Mesodermal cell (in vitro differentiated cells): ENCODE results near the gene SLC7A1.

ENCODE experiments used
- H3K27ac ChIP-seq: 2 replicates; pipeline ENCODE4 v1.7.0; 2013; ENCODE audit warnings: mild to moderate bottlenecking, low read depth, low read length, moderate library complexity; ENCODE audit not compliant: severe bottlenecking
- H3K36me3 ChIP-seq: 2 replicates; pipeline ENCODE4 v1.7.1; 2013; ENCODE audit warnings: mild to moderate bottlenecking, low read length, moderate library complexity; ENCODE audit not compliant: control insufficient read depth, insufficient read depth
- H3K4me1 ChIP-seq: one replicate; pipeline ENCODE4 v1.7.1; 2013; ENCODE audit warnings: mild to moderate bottlenecking, low read length; ENCODE audit not compliant: insufficient read depth, control insufficient read depth, poor library complexity, severe bottlenecking
- H3K4me3 ChIP-seq: 2 replicates; pipeline ENCODE4 v1.7.0; 2013; ENCODE audit warnings: low read length, control low read depth, mild to moderate bottlenecking; ENCODE audit not compliant: insufficient read depth, poor library complexity, severe bottlenecking; ENCODE audit errors: extremely low read depth
- H3K9me3 ChIP-seq: 2 replicates; pipeline ENCODE4 v1.7.1; 2013; ENCODE audit warnings: mild to moderate bottlenecking, low read length, moderate library complexity; ENCODE audit not compliant: control insufficient read depth
- WGBS, 2 experiments: methylation state at CpG; one replicate each; pipeline ENCODE4 v1.1.5; 2013; ENCODE audit warnings: missing lambda C conversion rate in 2 of 2; ENCODE audit not compliant: insufficient coverage in 2 of 2; 5-methylcytosine and 5-hydroxymethylcytosine counted together

The SLC7A1 gene

DNA sequence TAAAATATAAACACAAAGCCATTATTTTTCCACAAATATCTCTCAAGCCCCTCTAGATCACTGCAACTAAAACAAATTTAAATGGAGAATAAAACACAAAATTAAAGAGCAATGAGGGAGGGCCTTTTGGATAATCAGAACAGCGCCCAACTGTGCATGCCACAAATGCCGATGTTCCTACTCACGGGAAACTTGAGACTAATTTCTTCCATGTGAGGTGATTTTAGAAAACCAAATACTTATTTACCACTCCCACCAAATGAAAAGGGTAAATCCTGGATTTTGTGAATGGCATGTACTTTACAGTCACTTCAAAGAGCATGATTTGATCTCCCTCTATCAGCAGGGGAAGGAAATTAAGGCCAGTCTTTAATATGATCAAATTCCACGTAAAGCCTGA lies 74.8 kb downstream of the SLC7A1 start:
- WGBS, 2 experiments = 100% methylated on average over 1 of the region's 4 CpGs; no CpG with 5 or more reads in 1 of the 2 experiments
- Histone ChIP-seq H3K4me3 (no peak overlapping the region), H3K9me3 (no peaks in the 10 kb centered on the region), H3K4me1 (peaks cover 21% of the 10 kb centered on the region), H3K36me3 (peaks cover 85% of the 10 kb centered on the region), H3K27ac (peak overlapping the region; percentile 48)

DNA sequence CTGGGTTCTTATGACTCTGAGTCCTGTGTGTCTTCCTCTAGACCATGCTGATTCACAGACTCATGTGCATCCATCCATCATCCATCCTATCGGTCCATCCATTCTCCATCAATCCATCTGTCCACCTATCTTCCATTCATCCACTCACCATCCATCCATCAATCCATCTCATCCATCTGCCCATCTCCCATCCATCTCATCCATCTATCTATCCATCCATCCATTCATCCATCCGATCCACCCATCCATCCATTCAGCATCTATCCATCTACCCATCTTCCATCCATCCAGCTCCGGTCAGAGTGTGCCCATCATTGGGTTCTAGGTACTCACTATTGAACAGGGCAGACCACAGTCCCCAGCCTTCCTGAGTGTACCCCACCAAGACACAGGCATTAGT lies 75.6 kb downstream of the SLC7A1 start:
- H3K27ac ChIP-seq = no peak overlapping the region
- no peaks in the 10 kb centered on the region for H3K9me3 ChIP-seq
- peaks cover 87% of the 10 kb centered on the region for H3K36me3 ChIP-seq
- WGBS, 2 experiments = 86 to 100% methylated on average over 2 of the region's 3 CpGs
- H3K4me1 ChIP-seq = peaks cover 29% of the 10 kb centered on the region
- H3K4me3 ChIP-seq = no peak overlapping the region

DNA sequence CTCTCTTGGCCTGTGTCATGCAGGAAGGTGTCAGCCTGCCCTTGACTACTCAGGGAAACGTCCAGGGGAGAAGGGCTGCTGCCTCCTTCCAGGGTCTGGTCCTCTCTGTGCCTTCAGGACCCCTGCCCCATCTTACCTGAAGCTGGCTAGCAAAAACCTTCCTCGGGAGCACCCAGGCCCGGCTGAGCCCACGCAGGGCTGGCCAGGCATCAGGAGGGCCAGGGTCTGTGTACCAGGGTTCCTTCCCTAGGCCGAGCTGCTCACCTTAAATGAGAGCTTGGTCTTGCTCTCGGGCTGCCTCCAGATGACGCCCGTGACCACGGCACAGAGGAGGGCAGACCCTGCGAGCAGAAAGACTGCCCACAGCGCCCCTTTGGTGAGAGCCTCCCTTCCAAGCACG lies 78.6 kb downstream of the SLC7A1 start:
- peaks cover 79% of the 10 kb centered on the region for H3K36me3 ChIP-seq
- WGBS, 2 experiments = 88 to 92% methylated on average over 11 of the region's 12 CpGs
- H3K9me3 ChIP-seq = no peaks in the 10 kb centered on the region
- H3K27ac ChIP-seq = no peak overlapping the region
- H3K4me3 ChIP-seq = no peak overlapping the region
- peaks cover 42% of the 10 kb centered on the region for H3K4me1 ChIP-seq

DNA sequence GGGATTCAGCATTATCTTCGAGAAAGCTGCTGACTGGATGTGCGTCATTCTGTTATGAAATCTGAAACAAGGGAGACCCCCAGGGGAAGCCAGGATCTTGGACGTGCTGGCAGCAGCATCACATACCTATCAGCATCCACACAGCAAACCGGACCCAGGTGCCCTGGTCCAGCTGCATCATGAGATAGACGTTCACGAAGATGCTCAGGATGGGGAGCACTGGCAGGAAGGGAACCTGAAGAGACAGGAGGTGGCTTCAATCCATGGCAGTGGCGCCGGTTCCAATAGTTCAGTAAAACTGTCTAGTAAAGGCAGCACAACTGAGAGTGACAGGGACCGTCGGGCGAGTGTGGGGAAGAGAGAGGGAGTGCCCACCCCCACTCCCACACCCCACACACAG lies 79.5 kb downstream of the SLC7A1 start:
- 86 to 98% methylated on average over 5 to 6 of the region's 11 CpGs for WGBS, 2 experiments
- peaks cover 34% of the 10 kb centered on the region for H3K4me1 ChIP-seq
- peaks cover 74% of the 10 kb centered on the region for H3K36me3 ChIP-seq

DNA sequence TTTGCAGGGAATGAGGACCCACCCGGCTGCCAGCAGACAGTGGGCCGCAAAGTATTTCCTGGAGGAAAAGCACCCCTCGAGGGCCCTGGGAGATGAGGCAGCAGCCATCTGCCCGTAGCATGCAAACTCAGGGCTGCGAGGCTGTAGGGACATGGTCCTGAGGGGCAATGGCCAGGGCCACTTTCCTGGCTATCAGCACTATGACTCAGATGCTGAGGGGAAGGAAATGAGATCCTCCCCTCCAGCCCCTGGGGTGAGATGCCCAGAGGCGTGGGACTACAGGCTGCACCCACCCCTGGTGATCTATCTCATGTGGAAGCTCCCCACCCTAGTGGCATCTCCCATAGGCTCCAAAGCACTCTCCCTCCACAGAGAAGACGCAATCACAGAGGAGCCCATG lies 80.1 kb downstream of the SLC7A1 start:
- no peaks in the 10 kb centered on the region for H3K9me3 ChIP-seq
- H3K27ac ChIP-seq = peak overlapping the region; percentile 41
- H3K36me3 ChIP-seq = peaks cover 76% of the 10 kb centered on the region
- H3K4me1 ChIP-seq = peaks cover 34% of the 10 kb centered on the region
- no peak overlapping the region for H3K4me3 ChIP-seq
- WGBS, 2 experiments = 83 to 89% methylated on average over 6 to 7 of the region's 7 CpGs

More for the DNA sequence above, 79.5 kb downstream of the SLC7A1 start:
- Histone ChIP-seq H3K4me3 (no peak overlapping the region), H3K9me3 (no peaks in the 10 kb centered on the region), H3K27ac (no peak overlapping the region)

DNA sequence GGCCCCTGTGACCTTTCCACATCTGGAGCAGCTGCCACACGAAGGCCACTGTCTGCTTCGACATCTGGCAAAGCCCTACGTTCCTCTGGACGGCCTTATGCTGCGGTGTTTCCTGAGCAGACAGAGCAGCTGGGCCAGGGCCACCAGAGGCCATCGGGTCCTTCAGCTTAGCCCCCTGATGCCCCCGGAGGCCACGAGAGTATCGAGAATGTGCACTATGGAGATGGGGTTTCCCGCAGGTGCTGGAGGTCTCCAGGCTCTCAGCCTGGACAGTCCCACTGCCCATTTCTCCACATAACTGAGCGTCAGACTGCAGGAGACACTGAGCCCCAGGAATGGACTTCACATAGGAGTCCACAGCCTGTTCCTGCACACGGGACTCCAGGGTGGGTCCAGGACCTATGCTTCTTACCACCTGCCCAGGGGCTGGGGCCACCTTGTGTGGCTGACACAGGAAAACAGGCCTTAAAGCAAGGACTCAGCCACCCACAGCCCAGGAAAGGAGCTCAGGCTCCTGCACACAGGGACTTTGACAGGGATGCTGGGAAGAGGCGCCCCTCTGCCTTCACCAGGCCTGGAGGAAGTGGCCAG lies 80.7 kb downstream of the SLC7A1 start:
- 80 to 83% methylated on average over 13 of the region's 13 CpGs for WGBS, 2 experiments
- no peak overlapping the region for H3K4me3 ChIP-seq
- H3K9me3 ChIP-seq = no peaks in the 10 kb centered on the region
- peaks cover 34% of the 10 kb centered on the region for H3K4me1 ChIP-seq
- peak overlapping the region; percentile 41 for H3K27ac ChIP-seq
- peaks cover 71% of the 10 kb centered on the region for H3K36me3 ChIP-seq

DNA sequence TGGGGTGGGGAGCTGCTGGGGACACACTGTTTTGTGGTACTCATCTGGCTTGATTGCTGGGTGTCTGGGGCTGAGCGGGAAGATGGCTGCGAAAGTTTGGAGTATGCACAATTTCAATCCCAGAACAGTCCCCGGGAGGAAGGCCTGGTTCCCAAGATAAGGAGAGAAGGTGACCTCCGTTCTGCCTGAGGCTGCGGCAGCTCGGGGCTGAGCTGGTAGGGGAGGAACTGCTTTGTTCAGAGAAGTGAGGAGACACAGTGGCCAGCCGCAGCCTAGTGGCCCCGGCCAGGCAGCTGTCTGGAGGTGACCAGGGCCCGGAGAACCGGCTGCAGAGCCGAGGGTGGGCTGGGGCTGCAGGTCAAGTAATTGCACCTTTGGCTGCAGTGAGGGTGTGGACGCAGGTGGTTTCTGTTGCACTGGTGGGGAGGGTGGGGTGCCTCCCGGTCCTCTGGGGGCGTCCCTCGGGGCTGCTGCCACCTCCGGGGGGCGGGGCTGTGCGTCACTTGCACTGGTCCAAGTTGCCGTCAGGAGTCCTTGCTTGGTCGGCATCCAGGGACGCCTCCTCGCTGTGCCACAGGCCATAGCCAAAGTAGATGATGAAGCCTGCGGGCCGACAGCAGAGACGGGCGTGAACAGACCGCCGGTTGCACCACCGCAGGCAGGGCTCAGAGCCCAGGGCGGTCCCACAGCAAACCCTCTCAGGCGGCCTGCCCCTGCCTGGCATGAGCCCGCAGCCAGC lies 81.3 kb downstream of the SLC7A1 start:
- 94 to 95% methylated on average over 29 to 31 of the region's 32 CpGs for WGBS, 2 experiments

DNA sequence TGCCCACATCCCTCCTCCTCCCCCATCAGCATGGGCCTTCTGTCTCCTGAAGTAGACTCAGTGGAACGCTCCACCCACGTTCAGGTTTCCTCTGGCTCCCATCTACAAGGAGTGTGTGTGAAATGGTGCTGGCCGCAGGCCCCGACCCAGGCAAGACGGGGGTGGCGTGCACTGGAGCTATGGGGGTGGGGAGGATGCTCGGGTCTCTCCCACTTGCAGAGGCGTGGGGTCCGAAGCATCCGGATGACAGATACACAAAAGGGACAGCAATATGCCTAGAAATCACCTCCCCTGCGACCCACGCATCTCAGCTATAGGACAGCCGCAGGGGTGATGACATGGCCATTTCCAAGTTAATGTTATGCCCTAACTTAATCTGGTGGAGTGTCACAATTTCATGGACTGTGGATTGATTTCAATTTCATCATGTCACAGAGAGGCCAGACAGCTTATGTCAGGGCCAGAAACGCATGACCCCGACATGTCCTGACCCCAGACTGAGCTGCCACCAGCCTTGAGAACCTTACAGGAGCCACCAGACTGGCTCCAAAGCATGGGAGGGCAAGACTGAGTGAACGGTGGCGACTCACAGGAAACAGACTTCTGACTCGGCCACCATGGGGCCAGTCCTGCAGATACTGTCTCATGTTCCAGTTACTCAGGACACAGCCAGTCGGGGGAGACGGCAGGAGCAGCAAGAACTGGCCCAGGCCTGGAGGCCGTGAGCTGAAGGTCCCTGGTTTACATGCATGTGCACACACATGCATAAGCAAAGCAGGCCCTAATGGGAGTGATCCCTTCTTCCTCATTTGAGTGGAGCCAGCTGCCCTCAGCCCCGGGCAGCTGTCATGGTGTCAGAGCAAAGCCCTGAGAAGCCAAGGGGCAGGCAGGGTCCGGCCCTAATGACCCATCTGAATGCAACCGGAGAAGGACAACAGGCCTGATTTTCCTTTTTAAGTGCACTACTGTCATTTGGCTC lies 82.2 kb downstream of the SLC7A1 start:
- Histone ChIP-seq H3K9me3 (no peaks in the 10 kb centered on the region), H3K4me1 (peaks cover 48% of the 10 kb centered on the region), H3K4me3 (no peak overlapping the region), H3K36me3 (peaks cover 56% of the 10 kb centered on the region), H3K27ac (peak overlapping the region; percentile 84)
- WGBS, 2 experiments = 91% methylated on average over 19 to 22 of the region's 24 CpGs

More for the DNA sequence above, 81.3 kb downstream of the SLC7A1 start:
- Histone ChIP-seq H3K36me3 (peaks cover 64% of the 10 kb centered on the region), H3K4me3 (no peak overlapping the region), H3K4me1 (peaks cover 39% of the 10 kb centered on the region), H3K27ac (peak overlapping the region; percentile 84), H3K9me3 (no peaks in the 10 kb centered on the region)

DNA sequence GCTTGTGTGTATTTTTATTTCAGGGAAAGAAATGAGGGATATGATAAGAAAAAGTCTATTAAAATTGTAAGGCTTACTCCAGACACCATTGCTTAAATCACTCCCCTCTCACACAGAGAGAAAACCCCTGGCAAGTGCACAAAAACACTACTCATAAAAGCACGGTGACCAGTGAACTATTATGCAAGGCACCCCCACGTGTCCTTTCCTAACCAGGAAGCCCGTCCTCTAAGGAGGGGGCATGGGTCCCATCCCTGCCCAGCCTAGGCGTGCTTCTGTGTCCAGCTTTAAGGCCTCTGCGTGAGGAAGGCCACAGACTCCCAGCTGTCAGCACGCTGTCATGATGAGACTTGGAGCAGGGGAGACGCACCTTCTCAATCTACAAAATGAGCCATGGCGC lies 83.5 kb downstream of the SLC7A1 start:
- no peak overlapping the region for H3K27ac ChIP-seq
- WGBS, 2 experiments = 93 to 94% methylated on average over 5 of the region's 8 CpGs
- no peaks in the 10 kb centered on the region for H3K9me3 ChIP-seq
- no peak overlapping the region for H3K4me3 ChIP-seq
- H3K4me1 ChIP-seq = peaks cover 48% of the 10 kb centered on the region
- peaks cover 44% of the 10 kb centered on the region for H3K36me3 ChIP-seq

DNA sequence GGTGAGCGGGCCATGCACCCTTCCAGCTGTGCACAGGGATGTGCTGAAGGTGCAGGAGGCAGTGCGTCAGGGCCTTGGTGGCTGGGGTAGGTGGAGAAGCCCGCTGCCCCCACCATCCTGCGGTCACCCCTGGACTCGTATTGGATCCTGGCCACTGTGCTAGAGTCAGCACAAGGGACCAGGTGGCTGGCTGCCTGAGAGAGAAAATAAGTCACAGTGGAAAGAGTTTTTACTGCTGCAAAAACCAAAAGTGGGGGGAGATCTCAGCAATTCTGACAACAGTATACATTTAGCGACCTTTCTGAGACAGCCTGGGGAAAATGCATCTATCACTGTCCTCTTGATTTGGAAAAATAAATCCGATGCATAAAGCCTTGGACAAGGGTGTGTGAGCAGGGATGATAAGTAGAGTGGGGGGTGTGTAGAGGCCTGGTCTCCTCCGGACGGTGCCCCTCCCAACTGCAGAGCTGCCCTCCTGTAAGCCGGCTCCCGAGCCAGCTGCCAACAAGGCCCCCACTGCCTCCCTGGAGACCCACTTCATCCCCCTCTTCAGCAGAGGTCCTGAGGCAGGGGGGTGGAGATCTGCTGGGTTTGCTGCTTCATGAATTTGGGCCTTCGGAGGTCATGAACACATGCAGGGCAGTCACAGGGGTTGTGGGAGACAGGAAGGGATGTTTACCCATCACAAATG lies 84.2 kb downstream of the SLC7A1 start:
- peaks cover 48% of the 10 kb centered on the region for H3K4me1 ChIP-seq
- 93 to 96% methylated on average over 4 to 10 of the region's 12 CpGs for WGBS, 2 experiments

More for the DNA sequence above, 84.2 kb downstream of the SLC7A1 start:
- H3K4me3 ChIP-seq = no peak overlapping the region
- no peak overlapping the region for H3K27ac ChIP-seq
- peaks cover 37% of the 10 kb centered on the region for H3K36me3 ChIP-seq
- no peaks in the 10 kb centered on the region for H3K9me3 ChIP-seq
